ENCODE results near the gene CAPN12.

CAPN12 gene

GRCh38 chr19:38731654-38732301, 12.5 kb downstream of the CAPN12 start:
- peak; percentile 8 for DNase-seq (ENCODE audit: extremely low read depth, insufficient read length)
- H3K4me3 ChIP-seq (replicated peaks; ENCODE audit: low read depth, low read length) = no peak overlapping the region
- H3K27me3 ChIP-seq (replicated peaks; ENCODE audit: control insufficient read depth, insufficient read depth, low read length) = no peaks in the 10 kb centered on the region
- peaks cover 14% of the 10 kb centered on the region for H3K36me3 ChIP-seq (ENCODE audit: control insufficient read depth, insufficient read depth, low read length)
- no peak for TF ChIP-seq CTCF (IDR thresholded peaks at IDR 0.05; ENCODE audit: insufficient read depth, low read length, poor library complexity, severe bottlenecking)

- TF ChIP-seq CTCF (IDR thresholded peaks at IDR 0.05; ENCODE audit: insufficient read depth, low read length, poor library complexity, severe bottlenecking) = no peak
- Histone ChIP-seq H3K36me3 (ENCODE audit: control insufficient read depth, insufficient read depth, low read length) (peaks cover 18% of the 10 kb centered on the region), H3K4me3 (replicated peaks; ENCODE audit: low read depth, low read length) (no peak overlapping the region), H3K27me3 (replicated peaks; ENCODE audit: control insufficient read depth, insufficient read depth, low read length) (no peaks in the 10 kb centered on the region)
- peak; percentile 13 for DNase-seq (ENCODE audit: extremely low read depth, insufficient read length)
These were observed 13.3 kb downstream of the CAPN12 start for GRCh38 chr19:38730731-38731589.

GRCh38 chr19:38730470-38730730, 13.9 kb downstream of the CAPN12 start:
- Histone ChIP-seq H3K4me3 (replicated peaks; ENCODE audit: low read depth, low read length) (no peak overlapping the region), H3K27me3 (replicated peaks; ENCODE audit: control insufficient read depth, insufficient read depth, low read length) (no peaks in the 10 kb centered on the region), H3K36me3 (ENCODE audit: control insufficient read depth, insufficient read depth, low read length) (peaks cover 22% of the 10 kb centered on the region)
- DNase-seq (ENCODE audit: extremely low read depth, insufficient read length) = no peak
- TF ChIP-seq CTCF (IDR thresholded peaks at IDR 0.05; ENCODE audit: insufficient read depth, low read length, poor library complexity, severe bottlenecking) = no peak

- peak; percentile 95 for TF ChIP-seq CTCF (IDR thresholded peaks at IDR 0.05; ENCODE audit: insufficient read depth, low read length, poor library complexity, severe bottlenecking)
- H3K36me3 ChIP-seq (ENCODE audit: control insufficient read depth, insufficient read depth, low read length) = peaks cover 28% of the 10 kb centered on the region
- peak; percentile 69 for DNase-seq (ENCODE audit: extremely low read depth, insufficient read length)
These were observed 14.4 kb downstream of the CAPN12 start for GRCh38 chr19:38729653-38730469.

GRCh38 chr19:38728752-38729541, 15.3 kb downstream of the CAPN12 start:
- no peak for DNase-seq (ENCODE audit: extremely low read depth, insufficient read length)
- no peak overlapping the region for H3K4me3 ChIP-seq (replicated peaks; ENCODE audit: low read depth, low read length)
- TF ChIP-seq CTCF (IDR thresholded peaks at IDR 0.05; ENCODE audit: insufficient read depth, low read length, poor library complexity, severe bottlenecking) = no peak
- H3K27me3 ChIP-seq (replicated peaks; ENCODE audit: control insufficient read depth, insufficient read depth, low read length) = no peaks in the 10 kb centered on the region
- H3K36me3 ChIP-seq (ENCODE audit: control insufficient read depth, insufficient read depth, low read length) = peaks cover 32% of the 10 kb centered on the region

More at GRCh38 chr19:38729653-38730469, 14.4 kb downstream of the CAPN12 start:
- Histone ChIP-seq H3K4me3 (replicated peaks; ENCODE audit: low read depth, low read length) (no peak overlapping the region), H3K27me3 (replicated peaks; ENCODE audit: control insufficient read depth, insufficient read depth, low read length) (no peaks in the 10 kb centered on the region)

All from GM06990 (cell line).